Prostate gland (tissue), 2 donors: Measurements from ENCODE around the gene LRRC23.

ENCODE experiments used
- POLR2A ChIP-seq: fragments of 450-650 bp; IDR thresholded peaks from one replicate; pipeline ENCODE4 v1.6.1; 2016; ENCODE audit warnings: antibody characterized with exemption, mild to moderate bottlenecking
- POLR2AphosphoS5 ChIP-seq: sonication (generic); formaldehyde crosslinking; IDR thresholded peaks from one replicate; pipeline ENCODE4 v1.6.1; 2017; ENCODE audit warnings: antibody characterized with exemption
- TF ChIP-seq, protein P1 (sequence below), 4 experiments: fragments of 200-600 bp in 2 of 4; fragments of 450-650 bp in 2 of 4; sonication (generic) in 2 of 4; IDR thresholded peaks; 1 replicate in 3 of 4; 2 replicates in 1 of 4; pipeline ENCODE4 v1.5.1; 2016 to 2019; ENCODE audit warnings: antibody characterized with exemption in 4 of 4, mild to moderate bottlenecking in 2 of 4, moderate library complexity in 2 of 4

DNA sequence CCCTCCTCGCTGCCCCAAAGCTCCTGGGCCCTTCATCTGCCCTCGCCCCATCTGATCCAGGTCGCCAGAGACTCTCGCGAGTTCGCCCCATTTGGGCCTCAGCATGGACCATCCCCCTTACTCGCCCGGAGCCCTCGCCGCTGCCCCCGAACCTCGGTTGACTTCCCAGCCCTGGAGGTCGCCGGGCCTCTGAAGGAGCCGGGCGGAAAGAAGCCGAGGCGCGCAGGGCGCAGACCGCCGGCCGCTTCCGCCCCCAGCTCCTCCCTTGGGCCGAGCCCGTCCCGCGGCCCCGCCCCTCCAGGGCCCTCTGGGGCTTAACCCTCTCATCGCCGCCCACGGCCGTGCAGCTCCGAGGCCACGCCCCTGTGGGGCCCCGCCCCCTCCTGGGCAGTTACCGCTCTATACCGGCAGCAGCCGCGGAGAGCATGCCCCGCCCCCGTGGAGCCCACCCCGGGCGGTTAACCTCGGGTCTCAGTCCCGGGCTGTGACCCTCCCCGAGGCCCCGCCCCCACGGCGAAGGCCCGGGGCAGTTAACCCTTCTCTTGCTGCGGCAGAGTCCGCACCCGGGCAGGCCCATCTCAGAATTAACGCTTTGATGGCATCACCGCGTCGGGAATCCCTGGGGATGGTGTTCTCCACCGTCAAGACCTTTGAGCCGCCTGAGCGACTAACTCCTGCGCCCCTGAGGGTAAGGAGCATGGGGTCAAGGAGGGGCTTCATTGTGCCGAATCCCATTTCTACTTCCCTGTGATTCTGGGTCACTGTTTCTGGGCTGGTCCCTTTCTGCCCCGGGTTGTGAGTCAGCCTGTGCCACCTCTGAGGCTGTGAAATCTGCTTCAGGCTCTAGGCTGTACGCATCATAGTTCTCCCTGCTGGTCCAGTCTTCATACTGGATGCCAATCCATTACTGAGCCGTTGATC is 31.3 kb upstream of the LRRC23 start, which contains the start of gene SPSB2:
- TF ChIP-seq POLR2AphosphoS5 (peak; percentile 81), POLR2A (peak; percentile 69)
- TF ChIP-seq, protein P1, sequence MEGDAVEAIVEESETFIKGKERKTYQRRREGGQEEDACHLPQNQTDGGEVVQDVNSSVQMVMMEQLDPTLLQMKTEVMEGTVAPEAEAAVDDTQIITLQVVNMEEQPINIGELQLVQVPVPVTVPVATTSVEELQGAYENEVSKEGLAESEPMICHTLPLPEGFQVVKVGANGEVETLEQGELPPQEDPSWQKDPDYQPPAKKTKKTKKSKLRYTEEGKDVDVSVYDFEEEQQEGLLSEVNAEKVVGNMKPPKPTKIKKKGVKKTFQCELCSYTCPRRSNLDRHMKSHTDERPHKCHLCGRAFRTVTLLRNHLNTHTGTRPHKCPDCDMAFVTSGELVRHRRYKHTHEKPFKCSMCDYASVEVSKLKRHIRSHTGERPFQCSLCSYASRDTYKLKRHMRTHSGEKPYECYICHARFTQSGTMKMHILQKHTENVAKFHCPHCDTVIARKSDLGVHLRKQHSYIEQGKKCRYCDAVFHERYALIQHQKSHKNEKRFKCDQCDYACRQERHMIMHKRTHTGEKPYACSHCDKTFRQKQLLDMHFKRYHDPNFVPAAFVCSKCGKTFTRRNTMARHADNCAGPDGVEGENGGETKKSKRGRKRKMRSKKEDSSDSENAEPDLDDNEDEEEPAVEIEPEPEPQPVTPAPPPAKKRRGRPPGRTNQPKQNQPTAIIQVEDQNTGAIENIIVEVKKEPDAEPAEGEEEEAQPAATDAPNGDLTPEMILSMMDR (IDR thresholded peaks at IDR 0.05) = peak in 2 of 4 experiments; percentile 16 to 37
